Measurements from ENCODE around the gene REG1B.

REG1B gene, protein sequence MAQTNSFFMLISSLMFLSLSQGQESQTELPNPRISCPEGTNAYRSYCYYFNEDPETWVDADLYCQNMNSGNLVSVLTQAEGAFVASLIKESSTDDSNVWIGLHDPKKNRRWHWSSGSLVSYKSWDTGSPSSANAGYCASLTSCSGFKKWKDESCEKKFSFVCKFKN

DNA sequence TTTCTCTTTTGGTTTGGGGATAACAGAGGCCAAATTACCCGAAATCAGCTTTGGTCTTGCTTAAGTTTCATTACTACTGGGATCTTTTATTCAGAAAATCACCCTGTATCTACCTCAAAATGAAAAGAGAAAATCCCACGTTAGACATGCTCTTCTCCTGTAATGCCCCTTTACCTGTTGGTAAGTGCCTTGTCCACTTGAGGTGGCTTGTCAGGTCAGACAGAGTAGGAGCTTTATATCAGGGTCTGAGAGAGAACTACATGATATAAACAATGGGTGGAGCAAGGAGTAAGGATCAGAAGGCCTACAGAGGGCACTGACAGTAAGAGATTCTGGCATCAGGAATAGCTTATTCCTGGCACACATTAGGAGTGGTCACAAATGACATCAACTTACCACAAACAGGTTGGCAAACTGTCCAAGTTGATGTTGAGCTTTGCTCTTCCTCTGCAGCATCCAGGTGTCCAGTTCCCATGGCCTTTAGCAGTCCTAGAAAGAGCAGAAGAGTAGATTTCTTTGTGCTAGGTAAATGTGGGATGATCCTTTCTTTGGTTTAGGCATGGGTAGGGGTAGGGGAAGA is at the start of gene REG1B:
Gene REG1B (minus strand): TSS at position 209 of the 580 bp plus-strand sequence. CDS start 381 bp downstream, outside the sequence.
- no peak for DNase-seq (ENCODE audit: low read depth in 3 of 3)

DNA sequence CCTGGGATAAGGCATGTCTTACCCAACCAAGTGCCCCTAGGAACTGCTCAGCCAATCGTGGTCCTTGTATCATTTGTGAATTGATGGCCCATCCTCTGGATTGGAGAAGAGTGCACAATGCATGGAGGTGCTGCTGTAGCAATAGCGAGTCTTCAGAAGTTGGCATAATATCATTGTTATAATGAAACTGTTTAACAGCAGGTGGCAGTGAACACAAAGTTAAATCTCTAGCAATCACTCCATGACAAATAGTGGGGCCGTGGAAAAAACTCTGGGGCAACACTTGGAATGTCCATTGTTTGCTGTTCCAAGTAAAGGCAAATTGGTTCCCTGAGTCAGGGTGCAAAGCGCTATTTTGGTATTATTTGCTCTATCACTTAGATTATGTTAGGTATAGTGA is 43.9 kb upstream of the REG1B start:
- no peak for DNase-seq (ENCODE audit: low read depth in 3 of 3)

DNA sequence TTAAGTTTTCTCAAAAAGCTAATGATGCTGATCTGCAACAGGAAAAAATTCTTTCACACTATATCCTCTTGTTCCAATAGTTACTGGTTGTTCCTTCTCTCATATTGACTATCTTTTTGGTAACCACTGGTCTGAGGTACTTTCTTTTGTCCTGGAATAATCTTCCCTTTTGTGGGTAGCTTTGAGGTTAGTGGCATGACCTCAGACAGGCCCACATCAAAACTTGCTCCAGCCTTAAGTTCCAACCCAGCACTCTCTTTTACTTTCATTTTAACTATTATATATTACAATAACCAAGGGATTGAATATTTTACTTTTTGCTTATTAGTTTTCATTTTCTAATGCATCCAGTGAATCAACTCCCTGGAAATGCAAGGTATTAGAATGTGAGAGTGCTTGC is 42.0 kb upstream of the REG1B start:
- DNase-seq (ENCODE audit: low read depth in 3 of 3), result no peak

DNA sequence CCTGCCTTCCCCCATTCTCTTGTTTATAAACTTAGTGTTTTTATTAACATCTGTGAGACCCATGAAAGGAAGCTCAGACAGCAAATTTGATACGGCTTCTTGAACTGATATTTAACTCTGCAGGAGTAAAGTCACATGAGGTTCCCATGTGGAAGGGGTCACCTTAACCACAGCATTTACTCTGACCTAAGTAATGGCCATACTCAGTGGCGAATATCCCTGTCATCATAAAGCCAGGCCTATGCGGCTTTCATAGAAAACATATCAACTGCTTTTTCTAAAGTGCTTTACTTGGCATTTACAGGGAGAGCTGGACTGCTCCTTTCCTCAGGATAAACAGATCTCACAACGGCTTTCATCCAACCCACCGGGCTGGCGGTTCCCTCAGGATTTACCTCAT is 41.5 kb upstream of the REG1B start:
- no peak for DNase-seq (ENCODE audit: low read depth in 3 of 3)

DNA sequence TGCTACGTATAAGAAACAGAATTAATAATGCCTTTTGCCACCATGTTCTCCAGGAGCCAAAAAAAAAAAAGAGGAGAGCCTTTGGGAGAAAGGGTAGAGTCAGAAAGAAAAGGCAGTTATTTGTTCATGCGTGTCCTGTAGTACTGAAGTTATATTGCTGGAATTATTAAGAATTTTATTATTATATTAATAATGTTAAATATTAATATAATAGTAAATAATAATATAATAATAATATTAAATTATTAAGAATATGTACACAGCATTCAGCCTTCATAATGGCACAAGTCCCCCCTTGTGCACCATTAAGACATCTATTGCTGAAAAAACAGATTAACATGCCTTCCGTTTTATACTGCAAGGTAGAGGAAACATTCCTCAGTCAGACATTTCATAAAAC is 40.6 kb upstream of the REG1B start:
- DNase-seq (ENCODE audit: low read depth in 3 of 3), result no peak

DNA sequence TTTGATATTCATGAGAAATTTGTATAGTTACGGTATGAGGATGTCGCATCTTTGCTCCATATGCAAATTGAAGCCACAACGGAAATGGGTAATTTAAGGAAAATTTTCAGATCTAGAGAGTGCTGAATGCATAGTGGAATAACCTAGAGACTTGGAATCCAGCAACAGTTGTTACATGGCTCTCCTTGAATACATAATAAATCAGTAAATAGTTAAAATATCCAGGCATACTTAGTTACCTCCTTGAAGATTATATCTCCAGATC is 37.9 kb upstream of the REG1B start:
- no peak for DNase-seq (ENCODE audit: low read depth in 3 of 3)

DNA sequence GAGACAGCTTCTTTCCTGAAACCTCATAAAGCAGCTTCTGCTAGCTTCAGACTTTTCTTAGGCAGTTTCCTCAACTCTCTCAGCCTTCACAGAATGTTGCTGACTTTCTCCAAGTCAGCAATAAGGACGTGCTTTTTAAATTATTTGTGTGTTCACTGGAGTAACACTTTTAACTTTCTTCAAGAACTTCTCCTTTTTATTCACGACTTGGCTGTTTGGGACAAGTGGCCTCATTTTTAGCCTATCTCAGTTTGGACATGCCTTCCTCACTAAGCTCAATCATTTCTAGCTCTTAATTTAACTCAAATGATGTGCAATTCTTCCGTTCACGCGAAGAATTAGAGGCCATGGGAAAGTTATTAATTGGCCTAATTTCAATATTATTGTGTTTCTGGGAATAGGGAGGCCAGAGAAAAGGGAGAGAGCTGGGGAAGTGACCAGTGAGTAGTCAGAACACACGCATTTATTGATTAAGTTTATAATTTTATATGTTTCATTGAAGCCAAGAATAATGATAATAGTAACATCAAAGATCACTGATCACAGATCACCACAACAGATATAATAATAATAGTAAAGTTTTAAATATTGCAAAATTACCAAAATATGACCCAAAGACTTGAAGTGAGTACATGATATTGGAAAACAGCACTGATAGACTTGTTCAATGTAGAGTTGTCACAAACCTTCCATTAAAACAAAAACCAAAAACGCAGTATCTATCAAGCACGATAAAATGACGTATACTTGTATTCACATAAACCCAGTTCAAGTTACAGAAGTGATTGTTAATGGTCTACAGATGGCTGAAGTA is 37.3 kb upstream of the REG1B start:
- DNase-seq (ENCODE audit: low read depth in 3 of 3), result no peak

DNA sequence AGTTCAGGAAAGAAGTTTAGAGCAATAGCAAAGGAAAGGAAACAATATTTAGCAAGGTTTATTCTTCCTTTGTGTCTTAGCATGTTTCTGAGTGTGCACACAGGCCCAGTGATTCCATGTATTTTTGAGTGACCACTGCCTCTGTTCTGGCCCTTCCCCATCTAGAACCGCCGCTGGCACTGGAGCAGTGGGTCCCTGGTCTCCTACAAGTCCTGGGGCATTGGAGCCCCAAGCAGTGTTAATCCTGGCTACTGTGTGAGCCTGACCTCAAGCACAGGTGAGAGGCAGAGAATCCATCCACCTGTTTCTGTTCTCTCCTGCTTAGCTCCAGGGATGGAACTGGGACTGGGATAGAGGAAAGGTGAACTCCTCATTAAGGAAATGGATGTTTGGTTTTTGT is 34.9 kb upstream of the REG1B start:
- DNase-seq (ENCODE audit: low read depth in 3 of 3), result no peak

DNA sequence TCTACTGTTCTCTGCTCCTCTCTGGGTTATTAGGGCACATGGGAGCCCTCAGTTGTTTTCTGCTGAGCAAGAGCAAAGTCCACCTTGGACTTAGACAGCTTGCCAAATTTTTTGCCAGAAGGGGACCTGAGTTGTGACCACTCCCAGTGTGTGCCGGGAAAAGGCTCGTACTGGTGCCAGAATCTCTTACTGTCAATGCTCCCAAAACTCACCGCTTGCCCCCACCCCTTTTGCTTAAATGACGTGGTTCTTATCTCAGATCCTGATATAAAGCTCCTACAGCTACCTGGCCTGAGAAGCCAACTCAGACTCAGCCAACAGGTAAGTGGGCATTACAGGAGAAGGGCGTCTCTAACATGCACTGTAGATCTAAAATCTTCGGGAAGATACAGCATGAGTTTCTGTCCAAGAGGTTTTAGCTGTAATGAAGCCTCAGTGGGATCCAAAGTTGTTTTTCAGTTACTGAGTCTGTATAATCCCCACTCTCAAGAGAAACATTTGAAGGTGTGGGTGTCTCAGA is 32.5 kb upstream of the REG1B start, which contains the start of gene REG1A:
Gene REG1A (plus strand): TSS at position 295 of the 520 bp plus-strand sequence. CDS start 374 bp downstream, outside the sequence.
- DNase-seq (ENCODE audit: low read depth in 3 of 3), result no peak

DNA sequence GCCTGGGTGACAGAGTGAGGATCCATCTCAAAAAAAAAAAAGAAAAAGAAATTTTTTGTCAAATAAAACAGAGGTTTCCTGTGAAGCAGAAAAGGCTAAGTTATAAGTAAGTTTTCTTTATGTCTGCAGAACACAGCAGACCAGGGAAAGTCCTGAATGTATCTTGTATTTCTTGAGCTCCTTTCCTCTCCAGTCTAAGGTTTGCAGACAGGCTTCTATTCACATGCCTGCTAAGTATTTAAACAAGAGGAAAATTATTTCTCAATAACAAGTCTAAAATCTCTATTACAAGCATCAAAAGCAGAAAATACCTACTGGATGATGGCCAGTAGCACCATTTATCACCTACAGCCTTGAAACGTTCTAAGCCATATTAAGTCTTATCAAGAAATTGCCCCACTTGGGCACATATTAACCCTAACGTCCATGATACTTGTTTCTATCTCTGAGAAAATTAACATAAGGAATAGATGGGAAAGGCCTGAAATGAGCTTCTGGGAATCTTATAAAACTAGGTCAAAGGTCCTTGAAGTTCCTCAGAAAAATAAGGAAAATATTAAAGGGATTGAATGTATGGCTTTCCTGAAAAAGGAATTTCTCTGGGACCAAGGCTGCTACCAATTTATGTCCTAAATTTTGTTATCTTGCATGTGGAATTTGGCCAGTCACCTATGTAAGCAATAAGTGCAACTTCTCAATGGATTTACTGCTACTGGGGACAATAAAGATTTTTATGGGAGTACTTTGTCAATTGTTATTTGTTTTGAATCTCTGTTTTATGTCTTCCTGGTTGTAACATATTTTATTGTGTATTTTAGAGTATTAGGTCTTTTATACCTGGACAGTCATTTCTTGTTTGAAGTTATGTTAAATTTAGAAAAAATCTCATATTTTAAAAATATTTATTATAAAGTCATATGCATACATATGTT is 29.5 kb upstream of the REG1B start:
- DNase-seq (ENCODE audit: low read depth in 3 of 3), result no peak

DNA sequence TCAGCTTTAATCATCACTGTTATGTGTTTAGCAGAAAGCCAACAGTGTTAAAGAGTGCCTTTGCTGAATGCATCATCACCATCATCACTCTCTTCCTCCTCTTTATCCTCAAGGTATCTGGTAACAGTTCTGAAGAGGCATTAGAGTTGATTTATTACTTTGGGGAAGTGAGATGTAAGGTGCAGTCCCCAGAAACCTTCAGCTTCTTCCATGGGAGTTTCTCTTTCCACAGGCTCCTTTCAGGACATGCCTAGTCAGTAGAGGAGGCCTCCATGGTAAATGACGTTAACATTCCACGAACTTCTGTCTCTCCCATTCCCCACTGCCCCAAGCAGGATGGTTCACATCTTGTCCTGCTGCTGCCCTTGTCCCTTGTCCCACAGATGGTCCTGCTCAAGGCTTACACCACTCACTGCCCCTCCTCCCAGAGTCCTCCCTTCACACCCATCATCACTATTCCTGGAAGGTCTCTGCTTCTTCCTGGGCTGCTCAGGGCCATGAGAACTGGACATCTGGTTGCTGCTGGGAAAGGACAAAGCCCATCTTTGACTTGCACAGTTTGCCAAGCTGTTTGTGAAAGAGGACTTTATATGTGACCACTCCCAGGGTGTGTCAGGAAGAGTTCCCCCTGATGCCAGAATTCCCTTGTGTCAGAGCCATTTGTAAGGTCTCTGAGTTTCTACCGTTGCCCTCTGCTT is 27.2 kb upstream of the REG1B start:
- DNase-seq (ENCODE audit: low read depth in 3 of 3), result no peak

DNA sequence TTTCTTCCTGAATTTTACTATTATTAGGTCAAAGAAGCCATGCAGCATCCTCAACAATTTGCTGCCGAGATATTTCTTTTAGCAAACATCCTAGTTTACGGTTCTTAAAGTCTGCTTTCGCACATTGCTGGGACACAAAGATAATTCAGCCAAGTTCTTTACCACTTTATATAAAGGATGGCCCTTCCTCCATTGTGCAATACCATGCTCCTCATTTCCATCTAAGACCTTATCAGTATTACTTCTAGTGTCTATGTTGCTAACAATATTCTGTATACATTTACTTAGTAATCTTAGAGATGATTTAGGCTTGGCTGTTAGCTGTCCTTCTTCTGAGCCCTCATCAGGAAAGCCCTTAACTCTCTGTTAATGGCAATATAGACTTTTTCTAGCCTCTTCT is 24.5 kb upstream of the REG1B start:
- DNase-seq (ENCODE audit: low read depth in 3 of 3), result no peak

DNA sequence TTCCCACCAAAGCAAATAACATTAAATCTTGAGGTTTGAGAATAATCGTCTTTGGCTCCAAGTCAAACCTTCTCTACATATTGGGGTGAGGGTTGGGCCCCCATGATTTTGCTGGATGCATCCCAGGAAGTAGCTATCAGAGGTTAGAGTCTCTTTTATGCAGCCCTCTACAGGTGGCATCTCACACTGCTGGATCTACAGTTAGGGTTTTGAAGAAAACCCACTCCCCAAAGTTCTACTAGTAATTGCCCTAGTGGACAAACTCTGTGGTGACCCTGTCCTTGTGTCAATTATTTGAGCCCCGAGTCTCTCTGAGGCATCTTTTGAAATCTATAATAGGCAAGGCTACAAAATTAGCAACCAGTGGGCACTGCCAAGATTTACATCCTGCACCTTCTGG is 17.5 kb upstream of the REG1B start:
- no peak for DNase-seq (ENCODE audit: low read depth in 3 of 3)

DNA sequence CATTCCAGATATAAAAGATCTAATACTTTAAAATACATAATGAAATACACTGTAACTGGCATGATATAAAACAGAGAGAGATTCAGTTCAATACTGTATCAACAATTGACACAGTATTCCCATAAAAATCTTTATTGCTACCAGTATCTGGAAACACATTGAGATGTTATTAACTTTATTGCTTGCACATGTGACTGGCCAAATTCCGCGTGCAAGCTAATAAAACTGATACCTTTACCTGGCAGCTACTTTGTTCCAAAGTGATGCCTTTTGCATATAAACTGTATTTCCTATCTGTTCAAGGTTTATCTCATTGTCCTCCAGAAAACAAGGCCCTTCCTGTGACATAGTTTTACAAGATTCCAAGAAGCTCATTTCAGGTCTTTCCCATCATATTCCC is 15.4 kb upstream of the REG1B start:
- no peak for DNase-seq (ENCODE audit: low read depth in 3 of 3)

DNA sequence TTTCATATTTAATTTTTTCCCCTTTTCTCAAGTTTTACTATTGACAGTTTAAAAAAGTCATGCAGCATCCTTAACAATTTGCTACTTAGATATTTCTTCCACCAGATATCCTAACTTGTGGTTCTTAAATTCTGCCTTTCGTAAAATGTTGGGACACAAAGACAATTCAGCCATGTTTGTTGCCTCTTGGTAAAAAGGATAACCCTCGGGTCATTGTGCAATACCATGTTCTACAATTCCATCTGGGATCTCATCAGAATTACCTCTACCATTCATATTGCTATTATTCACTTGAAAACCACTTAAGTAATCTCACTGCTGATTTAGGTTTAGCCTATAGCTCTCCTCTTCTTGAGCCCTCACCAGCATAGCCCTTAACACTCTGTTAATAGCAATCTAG is 13.2 kb upstream of the REG1B start:
- no peak for DNase-seq (ENCODE audit: low read depth in 3 of 3)

DNA sequence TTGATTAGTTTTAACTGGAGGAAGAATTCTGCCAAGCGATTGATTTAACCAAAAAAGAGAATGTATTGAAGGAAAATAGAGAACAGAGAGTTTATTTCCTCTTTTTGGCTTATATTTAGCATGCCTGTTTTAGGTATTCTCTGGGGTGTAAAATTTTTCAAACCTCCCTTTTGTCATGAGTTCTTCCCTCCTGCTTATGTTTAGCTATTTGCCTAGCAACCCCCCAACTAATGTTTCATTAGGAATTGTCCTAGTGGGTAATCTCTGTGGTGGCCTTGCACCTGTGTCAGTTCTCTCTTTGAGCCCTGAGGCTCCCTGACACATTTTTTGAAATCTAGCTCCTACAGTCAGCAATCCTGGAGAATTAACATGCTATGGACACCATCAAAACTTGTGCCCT is 12.5 kb upstream of the REG1B start:
- DNase-seq (ENCODE audit: low read depth in 3 of 3), result no peak

DNA sequence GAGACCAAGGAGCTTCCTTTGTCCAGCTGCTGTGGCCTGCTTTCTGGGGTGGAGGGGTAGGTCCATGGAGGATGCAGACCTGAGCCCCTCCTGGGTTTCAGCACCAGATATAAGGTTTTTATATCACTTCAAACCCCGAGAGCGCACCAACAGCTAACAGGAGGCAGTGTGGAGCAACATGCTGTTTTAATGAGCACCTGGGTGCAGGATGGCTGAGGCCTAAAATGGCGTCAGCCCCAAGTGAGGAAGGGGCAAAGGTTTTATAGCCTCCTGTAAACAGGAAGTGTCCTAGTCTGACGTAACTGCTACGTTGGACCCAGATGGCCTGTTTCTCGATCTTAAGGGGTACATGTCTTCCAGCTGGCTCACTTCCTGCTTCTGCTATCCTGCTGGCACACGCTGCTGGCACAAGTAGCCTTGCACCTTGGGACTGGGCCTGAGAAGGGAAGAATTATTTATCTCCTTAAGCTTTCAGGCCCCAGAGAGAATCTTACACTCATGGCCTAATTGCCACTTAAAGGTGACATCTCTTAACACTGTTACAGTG is 11.4 kb upstream of the REG1B start:
- DNase-seq (ENCODE audit: low read depth in 3 of 3), result no peak

DNA sequence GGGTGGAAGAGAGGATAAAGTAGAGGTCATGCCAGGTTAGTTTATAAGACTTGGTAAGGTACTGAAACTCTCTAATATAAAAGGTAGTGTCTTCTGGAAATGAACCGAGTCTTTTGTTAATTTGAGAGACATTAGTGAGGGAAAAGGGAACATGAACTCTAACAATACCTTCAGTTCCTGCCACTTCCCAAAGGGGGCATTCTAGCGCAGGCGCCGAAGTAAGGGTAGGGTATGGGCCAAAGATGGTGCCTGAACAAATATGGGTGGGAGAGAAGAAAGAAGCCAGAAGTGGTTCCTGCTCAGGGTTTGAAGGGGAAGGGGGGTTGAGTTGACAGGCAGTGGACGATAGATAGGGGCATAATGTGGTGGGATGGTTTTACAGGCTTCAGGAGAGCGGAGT is 10.1 kb upstream of the REG1B start:
- DNase-seq (ENCODE audit: low read depth in 3 of 3), result no peak

DNA sequence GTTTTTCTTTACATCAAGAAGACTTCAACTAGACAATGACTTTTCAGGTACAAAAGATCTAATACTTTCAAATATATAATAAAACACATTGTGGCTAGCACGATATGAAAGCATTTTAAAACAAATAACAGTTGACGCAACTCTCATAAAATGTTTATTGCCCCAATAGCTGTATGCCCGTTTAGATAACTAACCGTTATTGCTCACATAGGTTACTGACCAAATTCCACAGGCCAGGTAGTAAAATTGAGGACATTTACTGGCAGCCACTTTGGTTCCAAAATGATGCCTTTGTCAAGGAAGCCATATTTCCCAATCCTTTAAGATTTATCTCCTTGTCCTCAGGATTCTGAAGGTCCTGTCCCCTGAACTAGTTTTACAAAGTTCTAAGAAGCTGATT is 2.9 kb upstream of the REG1B start:
- no peak for DNase-seq (ENCODE audit: low read depth in 3 of 3)

DNA sequence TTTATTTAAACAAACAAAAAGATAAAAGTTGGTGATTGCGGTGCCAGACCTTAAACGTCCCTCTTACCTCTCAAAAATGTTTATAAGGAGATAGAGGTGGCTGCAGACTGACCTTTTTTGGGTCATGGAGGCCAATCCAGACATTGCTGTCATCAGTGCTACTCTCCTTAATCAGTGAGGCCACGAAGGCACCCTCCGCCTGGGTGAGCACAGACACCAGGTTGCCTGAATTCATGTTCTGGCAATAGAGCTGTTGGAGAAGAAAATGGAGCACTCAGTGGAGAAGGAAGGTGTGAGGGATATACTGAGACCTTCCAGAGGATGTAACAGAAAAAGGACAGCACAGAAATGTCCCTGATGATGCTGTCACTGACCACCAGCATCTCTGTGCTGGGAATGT is 1.5 kb downstream of the REG1B start:
- no peak for DNase-seq (ENCODE audit: low read depth in 3 of 3)

DNA sequence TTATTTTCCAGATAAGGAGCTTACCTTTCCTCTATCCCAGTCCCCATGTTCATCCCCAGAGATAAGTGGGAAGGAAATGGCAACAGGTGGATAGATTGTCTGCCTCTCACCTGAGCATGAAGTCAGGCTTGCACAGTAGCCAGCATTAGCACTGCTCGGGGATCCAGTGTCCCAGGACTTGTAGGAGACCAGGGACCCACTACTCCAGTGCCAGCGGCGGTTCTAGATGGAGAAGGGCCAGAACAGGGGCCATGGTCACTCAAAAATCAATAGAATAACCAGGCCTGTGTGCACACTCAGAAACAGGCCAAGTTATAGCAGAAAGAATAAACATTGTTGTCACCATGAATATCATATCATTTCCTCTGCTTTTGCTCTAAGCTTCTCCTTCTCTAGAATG is 2.4 kb downstream of the REG1B start:
- no peak for DNase-seq (ENCODE audit: low read depth in 3 of 3)

Measured in stimulated activated CD4-positive, alpha-beta T cell treated with anti-CD3 and anti-CD28 coated beads, TNF-alpha, amount 100 ng/mL, for 4 hours (primary cell).